ENCODE results near the gene TPRX1.
"Not testable (repeated sequence)": the region's sequence is repeated elsewhere in the genome, so short reads cannot be mapped to it uniquely, and the experiment has no call there.

DNA sequence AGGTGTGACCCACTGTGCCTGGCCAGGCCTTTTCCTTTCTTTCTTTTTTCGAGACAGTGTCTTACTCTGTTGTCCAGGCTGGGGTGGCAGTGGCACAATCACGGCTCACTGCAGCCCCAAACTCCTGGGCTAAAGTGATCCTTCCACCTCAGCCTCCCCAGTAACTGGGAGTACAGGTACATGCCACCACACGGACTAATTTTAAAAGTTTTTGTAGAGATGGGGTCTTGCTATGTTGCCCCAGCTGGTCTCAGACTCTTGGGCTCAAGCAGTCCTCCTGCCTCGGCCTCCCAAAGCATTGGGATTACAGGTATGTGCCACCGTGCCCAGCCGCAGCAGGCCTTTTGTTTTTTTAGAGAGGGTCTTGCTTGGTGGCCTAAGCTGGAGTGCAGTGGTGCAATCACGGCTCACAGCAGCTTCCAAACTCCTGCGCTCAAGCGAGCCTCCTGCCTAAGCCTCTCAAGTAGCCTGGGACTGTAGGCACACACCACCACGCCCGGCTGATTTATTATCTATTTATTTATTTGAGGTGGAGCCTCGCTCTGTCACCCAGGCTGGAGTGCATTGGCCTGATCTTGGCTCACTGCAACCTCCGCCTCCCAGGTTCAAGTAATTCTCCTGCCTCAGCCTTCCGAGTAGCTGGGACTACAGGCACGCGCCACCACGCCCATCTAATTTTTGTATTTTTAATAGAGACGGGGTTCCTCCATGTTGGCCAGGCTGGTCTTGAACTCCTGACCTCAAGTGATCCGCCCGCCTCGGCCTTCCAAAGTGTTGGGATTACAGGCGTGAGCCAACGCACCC, 26.9 kb downstream of the TPRX1 start:
- TF ChIP-seq ESRRG (CRISPR knock-in tag; IDR thresholded peaks at IDR 0.05); TCF4 (CRISPR knock-in tag; IDR thresholded peaks at IDR 0.05; ENCODE audit: borderline replicate concordance); OSR1 (CRISPR knock-in tag; IDR thresholded peaks at IDR 0.05); ZFP3 (CRISPR knock-in tag; IDR thresholded peaks at IDR 0.05); ZFP30 (CRISPR knock-in tag; IDR thresholded peaks at IDR 0.05); RARB (CRISPR knock-in tag; IDR thresholded peaks at IDR 0.05); BACH2 (CRISPR knock-in tag; IDR thresholded peaks at IDR 0.05; ENCODE audit: borderline replicate concordance); GLIS3 (CRISPR knock-in tag; IDR thresholded peaks at IDR 0.05); ZNF8 (CRISPR knock-in tag; IDR thresholded peaks at IDR 0.05); TOX (CRISPR knock-in tag; IDR thresholded peaks at IDR 0.05; ENCODE audit: borderline replicate concordance): not testable (repeated sequence)
- TF ChIP-seq, protein P1, sequence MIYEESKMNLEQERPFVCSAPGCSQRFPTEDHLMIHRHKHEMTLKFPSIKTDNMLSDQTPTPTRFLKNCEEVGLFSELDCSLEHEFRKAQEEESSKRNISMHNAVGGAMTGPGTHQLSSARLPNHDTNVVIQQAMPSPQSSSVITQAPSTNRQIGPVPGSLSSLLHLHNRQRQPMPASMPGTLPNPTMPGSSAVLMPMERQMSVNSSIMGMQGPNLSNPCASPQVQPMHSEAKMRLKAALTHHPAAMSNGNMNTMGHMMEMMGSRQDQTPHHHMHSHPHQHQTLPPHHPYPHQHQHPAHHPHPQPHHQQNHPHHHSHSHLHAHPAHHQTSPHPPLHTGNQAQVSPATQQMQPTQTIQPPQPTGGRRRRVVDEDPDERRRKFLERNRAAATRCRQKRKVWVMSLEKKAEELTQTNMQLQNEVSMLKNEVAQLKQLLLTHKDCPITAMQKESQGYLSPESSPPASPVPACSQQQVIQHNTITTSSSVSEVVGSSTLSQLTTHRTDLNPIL (CRISPR knock-in tag; IDR thresholded peaks at IDR 0.05; ENCODE audit: low read depth): not testable (repeated sequence)
- TF ChIP-seq, protein P2, sequence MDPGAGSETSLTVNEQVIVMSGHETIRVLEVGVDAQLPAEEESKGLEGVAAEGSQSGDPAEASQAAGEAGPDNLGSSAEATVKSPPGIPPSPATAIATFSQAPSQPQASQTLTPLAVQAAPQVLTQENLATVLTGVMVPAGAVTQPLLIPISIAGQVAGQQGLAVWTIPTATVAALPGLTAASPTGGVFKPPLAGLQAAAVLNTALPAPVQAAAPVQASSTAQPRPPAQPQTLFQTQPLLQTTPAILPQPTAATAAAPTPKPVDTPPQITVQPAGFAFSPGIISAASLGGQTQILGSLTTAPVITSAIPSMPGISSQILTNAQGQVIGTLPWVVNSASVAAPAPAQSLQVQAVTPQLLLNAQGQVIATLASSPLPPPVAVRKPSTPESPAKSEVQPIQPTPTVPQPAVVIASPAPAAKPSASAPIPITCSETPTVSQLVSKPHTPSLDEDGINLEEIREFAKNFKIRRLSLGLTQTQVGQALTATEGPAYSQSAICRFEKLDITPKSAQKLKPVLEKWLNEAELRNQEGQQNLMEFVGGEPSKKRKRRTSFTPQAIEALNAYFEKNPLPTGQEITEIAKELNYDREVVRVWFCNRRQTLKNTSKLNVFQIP (CRISPR knock-in tag; IDR thresholded peaks at IDR 0.05; ENCODE audit: borderline replicate concordance, low read depth): not testable (repeated sequence)

Data from SK-N-SH treated with all-trans-retinoic acid at 6 μM for 48 hours (cell line).